COLO668 (cell line): ENCODE data around the gene PRAMEF5.
"Not testable (repeated sequence)": the region's sequence is repeated elsewhere in the genome, so short reads cannot be mapped to it uniquely, and the experiment has no call there.

Source experiments
- DNase-seq: peaks from one replicate; lab custom pipeline; 2025; ENCODE audit not compliant: unreplicated experiment; lab: John Stamatoyannopoulos, UW

PRAMEF5 gene

DNA sequence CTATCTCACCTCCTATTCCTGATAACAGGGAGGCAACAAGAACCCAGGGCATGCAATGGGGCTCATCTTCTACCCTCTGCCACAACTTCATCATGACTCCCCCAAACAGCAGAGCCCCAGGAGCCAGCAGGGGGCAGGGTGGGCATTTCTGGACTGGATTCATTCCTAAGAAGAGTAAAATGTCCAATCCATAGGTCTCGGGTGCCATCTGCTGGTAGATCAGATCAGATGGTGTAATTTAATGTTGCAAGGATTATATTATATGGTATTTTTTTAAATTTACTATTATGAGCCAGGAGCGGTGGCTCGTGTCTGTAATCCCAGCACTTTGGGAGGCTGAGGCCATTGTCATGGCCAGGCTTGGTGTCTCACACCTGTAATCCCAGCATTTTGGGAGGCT is 11.1 kb downstream of the PRAMEF5 start:
- not testable (repeated sequence) for DNase-seq

DNA sequence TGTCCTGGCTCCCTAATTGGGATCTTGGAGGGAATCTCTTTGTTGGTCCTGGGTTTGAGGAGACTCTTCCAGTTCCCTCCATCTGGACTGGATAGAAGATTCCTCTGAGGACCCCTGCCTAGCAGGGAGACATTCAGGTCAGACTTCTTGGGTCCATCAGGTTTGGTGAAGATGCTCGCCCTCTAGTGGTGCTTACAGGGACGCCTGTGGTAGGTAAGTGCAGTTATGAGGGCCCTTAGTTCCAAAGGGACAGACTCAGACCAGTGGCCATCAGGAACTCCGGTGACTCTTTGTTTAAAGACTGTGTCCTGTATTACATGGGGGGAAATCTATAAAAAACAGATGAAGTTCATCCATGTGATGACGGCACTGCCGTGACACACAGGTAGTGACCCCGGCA is 23.0 kb downstream of the PRAMEF5 start:
- not testable (repeated sequence) for DNase-seq

DNA sequence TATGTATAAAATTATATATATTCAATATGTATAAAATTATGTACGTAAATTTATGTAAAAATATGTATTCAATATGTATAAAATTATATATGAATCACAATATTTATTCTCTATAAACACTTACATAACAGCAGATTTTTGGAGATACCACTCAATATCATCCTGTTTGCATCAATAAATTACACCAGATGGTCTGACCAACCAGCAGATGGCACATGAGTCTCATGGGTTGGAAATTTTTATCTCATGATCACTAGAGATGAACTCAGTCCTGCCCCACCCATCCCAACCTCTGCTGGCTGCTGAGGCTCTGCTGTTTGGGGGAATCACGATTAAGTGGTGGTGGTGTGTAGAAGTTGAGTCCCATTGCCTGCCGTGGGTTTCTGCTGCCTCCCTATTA is 25.6 kb downstream of the PRAMEF5 start:
- not testable (repeated sequence) for DNase-seq

DNA sequence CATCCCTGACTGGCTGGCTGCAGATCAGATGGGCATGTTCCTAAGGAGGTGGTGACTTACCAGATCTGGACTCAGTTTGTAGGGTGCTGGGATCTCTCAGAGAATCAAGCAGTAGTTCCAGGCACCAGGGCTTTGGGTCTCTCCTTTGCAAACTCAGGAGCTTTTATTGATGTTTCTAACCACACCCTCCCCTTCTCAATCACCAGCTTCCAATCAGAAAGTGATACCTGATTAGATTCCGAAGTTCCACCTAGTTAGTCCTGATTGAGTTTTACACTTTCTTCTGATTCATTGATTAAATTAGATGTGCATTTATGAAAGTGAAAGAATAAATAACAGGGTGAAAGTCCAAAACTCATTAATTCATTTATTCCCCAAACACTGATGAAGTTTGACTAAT is 31.0 kb downstream of the PRAMEF5 start, which contains the start of gene PRAMEF8:
Gene PRAMEF8 (minus strand): TSS at position 101 of the 400 bp plus-strand sequence. CDS start 1,046 bp downstream, outside the sequence.
- not testable (repeated sequence) for DNase-seq

DNA sequence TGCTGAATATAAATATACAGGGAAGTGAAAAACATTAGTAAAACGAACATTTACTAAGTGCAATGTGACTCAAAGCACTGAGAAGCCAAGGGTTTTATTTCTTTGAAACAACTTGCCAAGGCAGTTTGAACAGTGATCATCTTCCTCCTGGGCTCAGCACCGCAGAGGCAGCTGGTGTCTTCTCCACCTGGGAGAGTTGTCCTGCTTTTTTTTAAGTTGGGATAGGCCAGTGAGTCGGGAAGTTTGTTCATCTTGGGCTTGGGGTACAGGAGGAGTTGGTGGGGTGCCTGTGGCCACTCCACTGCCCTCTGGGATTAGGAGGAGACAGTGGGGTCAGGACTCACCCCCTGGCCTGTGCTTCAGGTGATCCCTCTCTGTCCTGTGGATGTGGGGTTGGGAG is 35.0 kb downstream of the PRAMEF5 start:
- DNase-seq, result not testable (repeated sequence)

DNA sequence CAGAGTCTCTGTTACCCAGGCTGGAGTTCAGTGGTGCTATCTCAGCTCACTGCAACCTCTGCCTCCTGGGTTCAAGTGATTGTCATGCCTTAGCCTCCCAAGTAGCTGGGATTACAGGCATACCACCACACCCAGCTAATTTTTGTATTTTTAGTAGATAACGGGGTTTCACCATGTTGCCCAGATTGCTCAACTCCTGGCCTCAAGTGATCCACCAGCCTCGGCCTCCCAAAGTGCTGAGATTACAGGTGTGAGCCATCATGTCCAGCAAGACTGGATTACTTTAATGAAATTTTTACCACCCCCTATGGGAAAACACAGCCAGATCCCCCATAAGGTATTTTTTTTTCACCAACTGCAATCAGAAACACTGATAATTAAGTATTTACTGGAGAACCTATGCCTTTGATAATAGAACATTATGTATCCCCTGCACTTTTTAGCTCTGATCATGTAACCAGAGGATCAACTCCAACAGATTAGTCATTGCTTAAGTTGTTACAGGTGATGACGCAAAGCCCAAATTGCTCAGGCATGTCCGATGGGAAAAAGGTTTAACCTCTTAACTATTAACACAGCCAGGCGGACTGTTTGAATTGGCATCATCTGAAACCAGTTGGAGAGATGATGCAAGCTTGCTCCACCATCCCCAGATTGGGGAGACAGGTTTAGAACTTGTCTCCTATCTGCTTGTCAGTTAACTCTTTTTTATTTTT is 43.4 kb downstream of the PRAMEF5 start:
- DNase-seq, result not testable (repeated sequence)

DNA sequence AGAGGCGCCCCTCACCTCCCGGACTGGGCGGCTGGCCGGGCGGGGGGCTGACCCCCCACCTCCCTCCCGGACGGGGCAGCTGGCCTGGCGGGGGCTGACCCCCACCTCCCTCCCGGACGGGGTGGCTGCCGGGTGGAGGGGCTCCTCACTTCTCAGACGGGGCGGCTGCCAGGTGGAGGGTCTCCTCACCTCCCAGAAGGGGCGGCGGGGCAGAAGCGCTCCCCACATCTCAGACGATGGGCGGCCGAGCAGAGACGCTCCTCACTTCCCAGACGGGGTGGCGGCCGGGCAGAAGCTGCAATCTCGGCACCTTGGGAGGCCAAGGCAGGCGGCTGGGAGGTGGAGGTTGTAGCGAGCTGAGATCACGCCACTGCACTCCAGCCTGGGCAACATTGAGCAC is 44.7 kb downstream of the PRAMEF5 start:
- DNase-seq, result not testable (repeated sequence)

DNA sequence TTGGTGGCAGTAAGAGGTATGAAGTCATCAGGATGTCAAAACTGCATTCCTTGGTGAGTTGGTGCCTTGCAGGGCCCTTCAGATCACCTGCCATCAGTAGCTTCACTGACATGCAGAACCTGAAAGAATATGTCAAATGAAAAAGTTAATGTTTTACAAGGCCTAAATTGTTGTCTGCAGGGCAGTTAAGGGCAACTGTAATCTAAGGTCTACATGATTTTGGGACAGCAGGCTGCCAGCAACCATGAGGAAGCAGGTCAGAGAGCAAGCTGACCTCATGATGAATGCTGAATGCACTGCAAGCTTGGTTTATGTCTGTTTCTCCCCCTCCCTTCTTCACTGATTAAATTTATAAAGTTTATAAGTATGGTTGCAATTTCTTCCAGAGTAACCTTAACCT is 48.2 kb downstream of the PRAMEF5 start:
- DNase-seq, result not testable (repeated sequence)

DNA sequence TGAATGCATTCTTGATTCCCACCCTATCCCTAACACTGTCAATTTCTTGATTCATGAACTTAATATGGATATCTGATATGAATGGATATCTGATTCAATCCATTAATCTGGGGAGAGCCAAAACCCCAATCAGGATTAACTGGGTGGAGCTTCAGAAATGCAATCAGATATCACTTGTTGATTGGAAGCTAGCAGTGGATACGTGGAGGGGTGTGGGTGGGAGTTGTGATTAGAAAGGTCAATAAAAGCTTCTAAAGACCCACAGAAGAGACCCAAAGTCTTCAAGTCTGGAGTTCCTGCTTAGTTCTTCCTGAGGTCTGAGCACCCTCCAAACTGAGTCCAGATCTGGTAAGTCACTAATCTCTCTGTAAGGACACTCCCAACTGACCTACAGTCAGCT is 49.2 kb downstream of the PRAMEF5 start, which contains the start of gene PRAMEF33:
Gene PRAMEF33 (plus strand): TSS at position 301 of the 400 bp plus-strand sequence. CDS start 2,416 bp downstream, outside the sequence.
- not testable (repeated sequence) for DNase-seq
